GM12874 (cell line): ENCODE data around the gene DGKI.

ENCODE experiments used
- TF ChIP-seq, protein P1 (sequence below): IDR thresholded peaks from 2 replicates; pipeline ENCODE4 v1.5.1; 2011; ENCODE audit warnings: low read depth, mild to moderate bottlenecking, control low read depth, low read length, moderate library complexity; ENCODE audit not compliant: insufficient read depth

Gene DGKI

DNA sequence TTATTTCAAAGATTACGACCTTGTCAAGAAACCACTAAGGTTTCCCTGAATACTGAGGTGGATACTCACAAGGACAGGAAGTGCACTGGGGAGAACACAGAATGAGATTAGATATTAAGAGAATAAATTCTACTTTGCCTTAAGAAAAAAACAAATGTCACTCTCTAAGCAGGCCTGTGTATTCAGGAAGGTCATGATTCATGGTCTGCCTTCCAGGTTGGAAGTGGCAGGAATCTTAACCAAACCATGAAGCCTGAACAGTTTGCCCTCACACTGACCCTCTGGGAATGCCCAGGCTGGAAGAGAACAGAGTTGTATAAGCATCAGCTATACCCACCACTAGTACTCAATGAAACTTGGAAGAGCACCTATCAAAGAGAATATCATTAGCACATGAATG is 227.6 kb downstream of the DGKI start:
- TF ChIP-seq, protein P1, sequence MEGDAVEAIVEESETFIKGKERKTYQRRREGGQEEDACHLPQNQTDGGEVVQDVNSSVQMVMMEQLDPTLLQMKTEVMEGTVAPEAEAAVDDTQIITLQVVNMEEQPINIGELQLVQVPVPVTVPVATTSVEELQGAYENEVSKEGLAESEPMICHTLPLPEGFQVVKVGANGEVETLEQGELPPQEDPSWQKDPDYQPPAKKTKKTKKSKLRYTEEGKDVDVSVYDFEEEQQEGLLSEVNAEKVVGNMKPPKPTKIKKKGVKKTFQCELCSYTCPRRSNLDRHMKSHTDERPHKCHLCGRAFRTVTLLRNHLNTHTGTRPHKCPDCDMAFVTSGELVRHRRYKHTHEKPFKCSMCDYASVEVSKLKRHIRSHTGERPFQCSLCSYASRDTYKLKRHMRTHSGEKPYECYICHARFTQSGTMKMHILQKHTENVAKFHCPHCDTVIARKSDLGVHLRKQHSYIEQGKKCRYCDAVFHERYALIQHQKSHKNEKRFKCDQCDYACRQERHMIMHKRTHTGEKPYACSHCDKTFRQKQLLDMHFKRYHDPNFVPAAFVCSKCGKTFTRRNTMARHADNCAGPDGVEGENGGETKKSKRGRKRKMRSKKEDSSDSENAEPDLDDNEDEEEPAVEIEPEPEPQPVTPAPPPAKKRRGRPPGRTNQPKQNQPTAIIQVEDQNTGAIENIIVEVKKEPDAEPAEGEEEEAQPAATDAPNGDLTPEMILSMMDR = no peak

DNA sequence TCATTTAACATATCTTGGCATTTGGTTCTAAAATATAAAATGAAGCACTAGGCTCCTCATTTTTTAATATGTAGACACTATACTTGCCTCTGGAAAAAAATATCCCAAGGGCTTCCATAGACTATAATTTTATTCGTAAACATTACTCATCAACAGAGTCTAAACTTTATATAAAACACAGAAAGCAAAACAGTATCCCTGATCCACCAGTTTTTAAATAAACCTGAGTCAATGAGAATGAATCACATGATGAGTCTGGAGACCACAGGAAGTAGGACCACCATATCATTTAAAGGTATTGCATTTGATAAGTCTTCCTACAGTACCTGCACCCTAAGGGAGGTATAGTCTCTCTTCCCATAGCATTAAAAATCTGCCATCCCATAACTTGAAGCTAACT is 228.0 kb downstream of the DGKI start:
- TF ChIP-seq, protein P1 = no peak

DNA sequence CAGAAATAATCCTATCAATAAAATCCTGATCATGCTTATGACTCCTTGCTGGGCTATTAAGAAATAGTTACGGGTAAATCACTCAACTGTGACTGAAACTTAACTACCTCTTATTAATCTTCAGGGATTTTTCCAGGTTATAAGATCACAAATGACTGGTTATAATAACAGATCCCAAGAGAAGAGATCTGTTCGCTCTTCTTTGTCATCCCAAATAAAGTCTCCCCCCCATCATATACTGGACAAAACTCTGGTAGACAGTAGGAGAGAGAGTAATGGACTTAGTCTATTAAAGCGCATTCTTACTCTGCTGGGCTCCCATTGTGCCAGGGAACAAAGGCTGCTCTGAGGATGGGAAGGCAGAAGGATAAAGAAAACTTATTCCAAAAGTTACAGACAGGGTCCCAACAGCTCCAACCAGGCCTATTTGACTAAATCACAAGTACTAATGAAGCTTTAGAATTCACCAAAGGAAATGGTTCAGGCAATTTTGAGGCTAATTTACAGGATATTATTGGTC is 233.7 kb downstream of the DGKI start:
- TF ChIP-seq, protein P1 = no peak

DNA sequence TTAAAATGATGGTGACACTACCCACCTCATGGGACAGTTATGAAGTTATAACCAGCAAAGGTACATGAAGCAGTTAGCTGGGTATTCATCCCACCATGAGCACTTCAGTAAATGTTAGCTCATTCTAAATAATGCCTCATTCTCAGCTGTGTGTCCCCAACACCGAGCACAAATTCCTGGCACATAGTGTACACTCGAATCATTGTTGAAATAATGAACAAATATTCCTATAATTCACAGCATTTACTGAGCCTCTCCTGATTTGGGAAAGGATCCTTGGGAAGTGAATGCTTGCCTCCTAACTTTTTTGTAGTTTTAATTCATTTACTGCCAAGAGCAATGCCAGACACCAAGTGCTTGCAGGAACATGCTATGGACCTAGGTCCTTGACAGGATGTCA is 235.2 kb downstream of the DGKI start:
- TF ChIP-seq, protein P1 = no peak

DNA sequence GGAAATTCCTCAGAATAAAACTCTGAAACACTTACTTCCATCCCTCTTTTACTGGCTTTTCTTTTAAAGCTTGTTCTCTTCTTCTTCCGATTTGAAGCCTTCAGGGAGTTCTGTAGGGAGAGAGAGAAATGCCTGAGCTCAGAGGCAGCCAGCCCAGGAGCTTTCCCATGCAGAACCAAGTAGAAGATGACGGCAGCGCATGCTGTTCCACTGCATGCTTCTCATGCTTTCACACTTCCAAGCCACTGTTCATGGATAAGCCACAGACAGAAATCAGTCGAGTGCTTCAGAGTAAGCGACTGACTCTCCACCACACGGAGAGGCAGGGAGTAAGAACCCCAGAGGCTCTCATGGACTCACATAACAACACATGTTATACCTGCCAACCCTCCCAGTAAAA is 237.3 kb downstream of the DGKI start:
- TF ChIP-seq, protein P1 = no peak

DNA sequence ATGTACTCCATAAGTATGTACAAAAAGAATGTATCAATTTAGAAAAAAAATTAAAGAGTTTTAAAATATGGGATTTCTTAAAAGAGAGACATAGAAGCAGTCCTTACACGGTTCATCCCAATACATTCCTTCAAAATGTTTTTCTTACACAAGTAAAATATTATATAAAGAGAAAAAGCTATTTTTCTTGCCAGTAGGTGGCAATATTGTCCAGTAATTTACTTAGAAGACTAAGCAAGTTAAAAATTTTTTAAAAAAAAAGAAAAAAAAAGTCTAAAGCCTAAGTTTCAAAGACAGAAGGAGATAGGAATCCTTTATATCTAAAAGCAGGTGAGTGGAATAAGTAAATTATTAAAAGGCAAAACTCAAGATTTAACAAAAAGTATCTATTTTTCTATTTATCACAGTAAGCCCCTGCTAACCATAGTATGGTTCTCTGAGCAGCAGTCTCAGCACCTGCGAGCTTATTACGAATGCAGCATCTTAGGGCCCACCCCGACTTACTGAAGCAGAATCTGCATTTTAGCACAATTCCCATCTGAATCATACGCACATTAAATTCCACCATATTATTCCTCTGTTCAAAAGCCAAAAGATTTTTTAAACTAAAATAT is 240.6 kb downstream of the DGKI start:
- TF ChIP-seq, protein P1 = no peak

DNA sequence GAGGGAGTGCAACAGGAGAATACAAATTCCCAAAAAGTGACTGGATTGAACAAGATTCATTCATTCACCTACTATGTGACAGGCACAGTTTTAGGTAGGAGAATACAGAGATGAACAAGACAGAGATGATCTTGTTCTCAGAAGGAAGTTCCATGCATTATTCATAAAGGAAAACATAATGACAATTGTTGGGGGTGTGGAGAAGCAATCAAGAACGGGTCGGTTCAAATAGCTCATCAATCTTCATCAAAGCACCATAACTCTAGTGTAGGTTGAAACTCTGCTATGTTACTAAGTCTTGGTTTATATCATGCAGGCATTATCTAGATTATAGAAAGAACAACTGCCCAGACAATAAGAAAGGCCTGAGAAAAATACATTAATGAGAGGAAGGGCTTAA is 243.7 kb downstream of the DGKI start:
- TF ChIP-seq, protein P1 = no peak
